Measurements from ENCODE around the gene TBX18.

TBX18 gene

GRCh38 chr6:84743616-84744015 is 20.8 kb downstream of the TBX18 start:
- DNase-seq = no peak

GRCh38 chr6:84740385-84740784 is 24.0 kb downstream of the TBX18 start:
- DNase-seq = no peak

DNA sequence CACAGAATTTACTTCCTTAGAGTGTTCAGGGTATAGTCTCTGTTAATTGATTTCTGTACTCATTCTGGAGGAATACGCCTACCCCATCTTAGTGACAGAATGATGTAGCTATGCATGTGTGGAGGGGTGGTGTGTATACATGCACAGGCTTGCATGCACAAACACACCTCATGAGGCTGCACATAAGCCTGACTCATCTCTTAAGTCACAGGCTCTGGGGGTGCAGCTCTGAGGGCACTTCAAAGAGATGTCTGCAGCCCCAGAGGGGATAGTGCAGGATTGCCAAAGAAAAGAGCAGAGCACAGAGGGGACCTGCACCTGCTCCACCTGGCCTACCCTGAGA is 24.6 kb downstream of the TBX18 start:
- DNase-seq = no peak

DNA sequence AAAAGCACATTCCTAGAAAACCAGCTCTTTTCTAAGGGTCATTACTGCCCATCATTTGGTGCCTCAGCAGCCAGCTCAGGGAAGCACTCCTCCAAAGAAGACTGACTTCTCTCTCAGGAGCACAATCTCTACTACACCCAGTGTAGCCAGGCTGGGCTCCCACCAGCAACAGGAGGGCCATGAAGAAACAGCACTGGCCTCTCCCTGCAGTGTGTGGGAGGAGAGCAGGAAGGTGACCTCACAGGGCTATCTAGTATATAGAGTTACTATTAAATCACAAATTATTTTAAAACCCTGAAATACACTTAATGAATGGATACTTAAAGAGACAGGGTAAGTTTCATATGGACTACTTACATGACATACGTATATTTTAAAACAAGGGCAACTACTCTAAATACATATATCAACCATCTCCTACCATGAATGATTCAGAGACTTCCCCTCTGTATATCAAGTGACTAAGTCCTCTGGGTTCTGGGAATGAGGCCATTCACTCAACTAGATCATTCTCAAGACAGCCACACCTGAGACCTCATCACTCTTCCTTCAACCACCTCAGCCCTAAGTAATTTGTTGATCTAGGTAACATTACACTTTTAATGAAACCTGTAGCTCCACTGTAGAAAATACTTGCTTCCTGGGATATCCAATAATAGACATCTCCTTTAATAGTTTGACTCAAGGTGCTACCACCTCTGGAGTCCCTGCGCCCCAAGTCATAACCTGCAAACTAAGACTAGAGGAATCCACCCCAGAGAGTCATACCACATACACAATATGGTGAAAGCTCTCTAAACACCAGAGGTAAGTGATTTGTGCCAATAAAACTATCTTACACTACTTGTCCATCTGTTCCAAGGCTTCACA is 25.2 kb downstream of the TBX18 start:
- no peak for DNase-seq

- DNase-seq = no peak
Observed at GRCh38 chr6:84733889-84734288, 30.5 kb downstream of the TBX18 start.

GRCh38 chr6:84731901-84732300 is 32.5 kb downstream of the TBX18 start:
- no peak for DNase-seq

DNA sequence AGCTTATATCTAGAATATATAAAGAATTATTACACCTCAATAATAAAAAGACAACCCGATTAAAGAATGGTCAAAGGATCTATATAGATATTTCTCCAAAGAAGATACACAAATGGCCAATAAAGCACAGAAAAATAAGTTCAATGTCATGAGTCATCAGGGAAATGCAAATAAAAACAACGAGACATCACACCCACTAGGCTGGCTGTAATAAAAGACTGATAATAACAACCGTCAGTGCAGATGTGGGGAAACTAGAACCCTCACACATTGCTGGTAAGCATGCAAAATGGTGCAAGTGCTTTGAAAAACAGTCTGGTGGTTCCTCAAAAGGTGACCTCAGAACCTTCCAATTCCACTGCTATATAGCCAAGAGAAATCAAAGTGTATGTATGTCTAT is 33.0 kb downstream of the TBX18 start:
- no peak for DNase-seq

DNA sequence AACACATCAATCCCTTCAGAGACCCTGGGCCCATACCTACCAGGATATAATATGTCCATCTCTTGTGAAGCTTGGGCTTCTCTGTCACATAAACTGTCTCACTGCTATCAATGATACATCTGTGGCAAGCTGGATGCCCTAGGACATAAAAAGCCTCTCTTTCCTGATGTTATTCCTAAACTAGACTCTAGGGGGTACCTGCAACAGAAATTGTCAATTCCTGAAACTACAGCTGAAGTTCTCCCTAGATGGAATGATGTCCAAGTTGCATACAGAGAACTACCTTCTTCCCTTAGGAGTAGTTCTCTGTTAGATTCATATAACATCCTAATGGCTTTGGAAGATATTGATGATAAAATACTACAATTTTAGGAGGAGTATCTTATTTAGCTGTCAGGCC is 35.8 kb downstream of the TBX18 start:
- no peak for DNase-seq

GRCh38 chr6:84719152-84719551 is 45.2 kb downstream of the TBX18 start:
- DNase-seq = no peak

GRCh38 chr6:84718038-84718955 is 46.1 kb downstream of the TBX18 start:
- no peak for DNase-seq

DNA sequence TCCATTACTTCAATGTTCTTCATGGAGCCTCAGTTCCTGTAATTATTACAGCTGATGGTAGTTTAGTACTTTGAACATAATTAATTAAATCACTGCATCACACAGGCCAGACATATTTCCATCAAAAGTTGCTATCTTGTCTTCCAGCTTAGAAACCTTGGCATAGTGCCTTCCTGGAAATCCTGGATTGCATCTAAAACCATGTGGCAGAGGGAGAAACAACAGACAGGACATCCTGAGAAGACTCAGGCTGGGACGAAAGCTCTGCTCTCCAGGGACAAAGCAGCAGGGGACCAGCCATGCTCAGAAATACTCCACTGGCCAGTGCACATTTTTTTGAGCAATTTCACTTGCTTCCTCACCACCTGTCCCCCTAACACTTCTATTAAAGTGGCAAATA is 55.3 kb downstream of the TBX18 start:
- no peak for DNase-seq

GRCh38 chr6:84707171-84707570 is 57.2 kb downstream of the TBX18 start:
- DNase-seq = no peak

DNA sequence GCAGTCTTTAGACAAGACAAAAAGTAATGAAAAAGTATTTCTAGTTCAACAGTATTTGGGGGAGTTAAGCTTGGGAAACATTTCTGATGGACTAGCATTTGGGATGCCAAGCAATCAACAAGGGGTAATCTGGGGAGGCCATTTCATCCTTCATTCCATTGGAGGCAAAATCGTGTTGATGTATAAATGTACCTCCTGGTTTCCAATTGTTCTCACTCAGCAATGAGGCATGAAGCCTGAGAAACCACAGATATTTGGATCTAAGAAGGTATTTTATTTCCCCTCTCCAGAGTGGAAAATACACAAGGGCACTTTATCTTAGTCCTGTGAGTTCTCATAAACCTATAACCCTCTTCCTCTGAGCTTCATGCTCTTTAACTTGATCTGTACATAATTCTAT is 68.2 kb downstream of the TBX18 start:
- no peak for DNase-seq

- DNase-seq = no peak
Observed at GRCh38 chr6:84691978-84692623, 72.3 kb downstream of the TBX18 start.

DNA sequence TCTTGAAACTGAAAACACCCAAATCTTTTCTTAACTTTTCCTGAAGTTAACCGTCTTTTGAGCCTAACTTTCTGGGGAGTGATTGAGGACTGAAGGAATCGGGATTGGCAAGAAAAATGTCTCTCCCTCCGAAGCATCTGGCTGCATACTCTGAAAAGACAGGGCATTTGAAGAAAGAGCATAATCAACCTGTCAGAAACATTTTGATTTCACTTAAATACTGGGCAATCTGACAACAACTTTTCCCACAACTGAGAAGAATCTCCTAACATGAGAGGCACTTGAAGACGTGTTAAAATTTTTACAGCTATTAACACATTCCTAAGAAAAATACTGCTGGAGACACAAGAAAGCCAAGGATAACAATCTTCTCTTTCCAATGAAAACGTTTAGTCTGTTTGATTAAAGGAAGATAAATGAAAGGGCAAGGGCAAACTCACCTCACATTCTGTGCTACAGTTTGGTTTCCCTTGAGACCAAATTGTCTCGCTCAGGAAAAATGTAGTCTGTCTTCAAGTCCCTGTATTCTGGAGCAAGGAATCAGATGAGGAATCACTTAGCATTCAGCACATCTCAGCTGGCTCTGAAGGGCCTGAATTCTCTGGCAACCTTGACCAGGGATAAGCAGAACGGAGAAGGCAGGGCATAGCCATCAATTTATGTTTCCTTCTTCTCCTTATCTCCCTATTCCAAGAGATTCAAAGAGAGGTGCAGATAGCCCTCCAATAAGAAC is 76.1 kb downstream of the TBX18 start:
- DNase-seq = no peak

- DNase-seq = no peak
Observed at GRCh38 chr6:84687431-84687830, 77.0 kb downstream of the TBX18 start.

DNA sequence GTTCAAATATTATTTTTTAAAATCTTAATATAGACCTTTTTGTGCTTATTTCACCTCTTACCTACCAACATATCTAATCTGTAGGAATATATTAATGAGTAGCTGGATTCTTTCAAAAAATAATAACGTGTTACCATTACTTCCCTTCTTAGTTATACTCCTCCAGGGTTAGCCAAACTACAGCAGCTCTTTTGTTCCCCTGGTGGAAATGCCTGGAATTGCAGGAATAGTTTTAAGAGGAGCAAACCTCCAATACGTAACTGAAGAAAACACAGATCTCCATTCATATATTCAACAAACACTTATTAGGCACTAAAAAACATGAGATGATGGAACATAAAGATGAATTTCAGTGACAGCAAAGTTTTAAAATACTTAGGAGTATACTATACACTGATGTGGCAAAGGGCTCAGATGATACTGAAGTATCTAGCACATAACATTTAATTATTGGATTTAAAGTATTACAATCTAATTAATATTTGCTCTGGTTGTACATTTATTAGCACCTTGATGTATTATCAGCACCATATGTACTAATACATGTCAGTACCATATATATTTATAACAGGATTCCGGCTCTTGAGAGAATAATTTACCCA is 78.3 kb downstream of the TBX18 start:
- DNase-seq = no peak

- DNase-seq = no peak
Observed at GRCh38 chr6:84681693-84682326, 82.6 kb downstream of the TBX18 start.

GRCh38 chr6:84675651-84676050 is 88.7 kb downstream of the TBX18 start:
- DNase-seq = no peak

DNA sequence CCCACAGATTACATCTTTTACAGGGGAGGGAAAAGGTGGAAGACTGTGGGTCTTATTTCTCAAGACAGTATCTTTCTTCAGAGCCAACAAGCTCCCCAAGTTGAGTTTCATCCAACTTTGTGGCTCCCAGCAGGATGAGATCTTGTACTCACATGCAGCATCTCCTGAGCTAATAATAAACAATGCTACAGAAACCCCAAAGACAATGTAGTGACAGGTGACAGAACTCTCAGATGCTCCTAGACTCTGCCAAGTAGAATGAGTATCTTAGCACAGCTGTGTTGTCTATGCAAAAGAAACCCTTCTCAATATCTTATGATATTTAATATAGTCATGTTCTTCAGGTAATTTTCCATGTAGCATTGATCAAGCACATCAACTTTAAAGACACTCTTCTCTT is 90.0 kb downstream of the TBX18 start:
- no peak for DNase-seq

GRCh38 chr6:84671183-84671582 is 93.2 kb downstream of the TBX18 start:
- DNase-seq = no peak

- DNase-seq = no peak
Observed at GRCh38 chr6:84669945-84670344, 94.5 kb downstream of the TBX18 start.

Measured in NCI-H345 (cell line).